ENCODE measurements around the gene EPHB3.

EPHB3 gene

GRCh38 chr3:184581331-184581855, 19.8 kb downstream of the EPHB3 start:
- DNase-seq (ENCODE audit: low read depth) = no peak

DNA sequence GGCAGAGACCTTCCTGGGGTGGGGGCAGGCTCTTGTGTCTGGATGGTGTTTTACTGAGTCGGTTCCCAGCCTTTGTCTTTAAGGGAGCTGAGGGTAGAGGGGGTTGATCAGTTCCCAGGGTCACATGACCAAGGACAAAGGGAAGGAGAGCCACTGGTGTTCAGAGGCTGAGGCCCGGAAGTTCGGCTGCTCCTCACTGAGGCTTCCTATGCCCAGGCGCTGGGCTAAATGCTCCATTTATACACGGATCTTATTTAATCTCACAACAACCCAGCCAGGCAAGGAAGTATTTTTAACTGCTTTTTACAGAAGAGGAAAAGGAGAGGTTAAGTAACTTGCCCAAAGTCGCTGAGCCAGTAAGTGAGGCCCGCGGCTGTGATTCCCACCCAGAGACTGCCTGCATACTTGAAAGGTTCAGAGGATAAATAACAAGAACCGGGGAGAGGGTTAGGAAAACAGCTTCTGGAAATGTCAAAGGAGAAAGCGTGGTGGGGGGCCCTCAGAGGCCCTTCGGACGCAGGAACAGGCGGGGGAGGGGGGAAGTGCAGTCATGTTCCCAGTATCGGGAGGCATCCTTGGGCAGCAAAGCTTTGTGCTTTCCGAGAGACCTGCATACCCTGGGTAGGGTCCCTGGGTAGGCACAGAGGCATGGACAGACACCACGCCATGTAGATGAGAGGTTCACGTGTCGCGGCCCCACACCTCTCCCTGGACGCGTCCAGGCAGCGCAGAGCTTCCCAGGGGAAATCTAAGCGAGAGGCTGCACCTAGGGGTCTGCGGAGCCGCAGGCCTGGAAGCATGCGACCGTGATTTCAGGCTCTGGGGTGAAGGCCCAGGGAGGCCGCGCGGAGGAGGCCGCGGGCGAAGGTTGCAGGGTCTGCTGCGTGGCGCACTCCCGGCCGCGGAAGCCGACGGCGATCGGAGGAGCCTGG, 21.3 kb downstream of the EPHB3 start:
- no peak for DNase-seq (ENCODE audit: low read depth)

- no peak for DNase-seq (ENCODE audit: low read depth)
Measured at GRCh38 chr3:184583578-184584451, 22.2 kb downstream of the EPHB3 start.

GRCh38 chr3:184584464-184584891, 22.9 kb downstream of the EPHB3 start:
- no peak for DNase-seq (ENCODE audit: low read depth)

GRCh38 chr3:184585545-184585944, 24.0 kb downstream of the EPHB3 start:
- no peak for DNase-seq (ENCODE audit: low read depth)

GRCh38 chr3:184586851-184587250, 25.3 kb downstream of the EPHB3 start:
- DNase-seq (ENCODE audit: low read depth) = no peak

- no peak for DNase-seq (ENCODE audit: low read depth)
Measured at GRCh38 chr3:184588776-184589175, 27.2 kb downstream of the EPHB3 start.

DNA sequence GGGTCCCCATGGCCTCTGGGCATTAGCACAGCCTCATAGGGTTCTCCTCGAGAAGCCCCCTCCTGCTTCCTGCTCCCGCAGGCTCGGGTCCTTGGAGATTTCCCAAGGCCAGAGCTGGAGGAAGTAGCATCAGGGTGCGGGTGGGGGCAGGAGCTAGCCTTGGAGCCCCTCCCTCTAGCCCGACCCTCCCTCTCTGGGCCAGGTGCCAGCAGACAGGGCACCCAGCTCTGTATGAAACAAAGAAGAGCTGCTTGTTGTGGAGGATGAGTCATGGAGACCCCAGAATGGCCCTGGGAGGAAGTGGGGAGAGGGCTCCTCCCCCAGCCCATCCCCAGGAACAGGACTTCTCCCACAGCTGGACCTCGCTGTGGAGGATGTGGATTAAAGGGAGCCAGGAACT, 29.2 kb downstream of the EPHB3 start:
- DNase-seq (ENCODE audit: low read depth) = no peak

GRCh38 chr3:184591789-184592188, 30.2 kb downstream of the EPHB3 start:
- no peak for DNase-seq (ENCODE audit: low read depth)

DNA sequence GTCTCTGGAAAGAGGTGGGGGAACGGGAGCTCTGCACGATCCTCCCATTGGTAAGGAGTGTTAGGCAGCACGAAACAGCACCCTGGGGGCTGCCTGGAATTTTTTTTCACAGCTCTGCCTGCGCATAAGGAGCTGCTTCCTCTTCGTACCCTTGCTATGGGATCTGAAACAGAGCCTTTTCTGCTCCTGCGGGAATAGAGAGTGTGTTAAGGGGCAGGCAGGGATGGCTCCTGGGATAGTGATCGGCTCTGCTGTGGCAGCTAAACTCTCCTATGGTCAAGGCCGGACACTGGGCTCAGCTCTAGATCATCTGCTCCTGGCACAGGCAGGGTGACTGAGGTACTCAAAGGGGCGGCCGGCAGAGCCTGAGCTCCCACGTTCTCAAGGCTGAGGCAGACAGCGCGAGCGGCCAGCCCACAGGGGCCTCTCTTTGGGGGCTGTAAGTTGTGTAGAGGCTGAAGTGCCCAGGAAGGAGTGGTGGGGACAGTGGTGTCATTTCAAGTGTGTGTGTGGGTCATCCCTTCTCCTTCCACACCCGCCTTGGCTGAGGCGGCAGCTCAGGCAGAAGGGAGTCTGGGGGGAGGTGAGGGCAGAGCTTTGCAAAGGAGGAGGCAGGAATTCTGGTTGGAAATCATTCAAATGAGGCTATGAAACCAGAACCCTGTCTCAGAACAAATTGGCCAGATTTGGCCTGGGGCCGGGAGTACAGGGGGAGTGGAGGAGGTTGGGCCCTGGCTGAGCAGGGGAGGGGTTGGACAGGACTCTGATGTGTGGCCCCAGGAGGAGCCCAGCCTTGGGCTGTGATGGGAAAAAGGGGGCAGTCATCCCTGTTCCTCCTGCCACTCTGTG, 31.0 kb downstream of the EPHB3 start:
- DNase-seq (ENCODE audit: low read depth) = no peak

- no peak for DNase-seq (ENCODE audit: low read depth)
Measured at GRCh38 chr3:184593220-184593927, 31.8 kb downstream of the EPHB3 start.

DNA sequence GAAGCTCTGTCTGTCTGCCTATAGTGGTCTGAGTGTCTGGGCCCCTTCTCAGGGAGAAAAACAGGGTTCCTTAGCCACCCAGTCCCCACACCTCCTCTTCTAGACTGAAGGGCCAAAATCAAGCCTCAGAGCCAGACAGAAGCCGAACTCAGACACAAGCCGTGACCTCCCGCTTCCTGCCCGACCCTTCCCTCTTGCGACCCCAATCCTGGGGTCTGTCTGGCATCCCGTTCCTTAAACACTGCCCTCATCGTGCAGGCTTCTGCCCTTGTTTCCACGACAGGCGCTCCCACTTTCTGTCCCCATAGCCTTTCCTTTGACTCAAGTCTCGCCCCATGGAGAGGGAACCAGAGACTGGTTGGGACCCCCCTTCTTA, 32.3 kb downstream of the EPHB3 start:
- no peak for DNase-seq (ENCODE audit: low read depth)

- no peak for DNase-seq (ENCODE audit: low read depth)
Measured at GRCh38 chr3:184594371-184595001, 32.9 kb downstream of the EPHB3 start.

- no peak for DNase-seq (ENCODE audit: low read depth)
Measured at GRCh38 chr3:184595726-184596125, 34.1 kb downstream of the EPHB3 start.

DNA sequence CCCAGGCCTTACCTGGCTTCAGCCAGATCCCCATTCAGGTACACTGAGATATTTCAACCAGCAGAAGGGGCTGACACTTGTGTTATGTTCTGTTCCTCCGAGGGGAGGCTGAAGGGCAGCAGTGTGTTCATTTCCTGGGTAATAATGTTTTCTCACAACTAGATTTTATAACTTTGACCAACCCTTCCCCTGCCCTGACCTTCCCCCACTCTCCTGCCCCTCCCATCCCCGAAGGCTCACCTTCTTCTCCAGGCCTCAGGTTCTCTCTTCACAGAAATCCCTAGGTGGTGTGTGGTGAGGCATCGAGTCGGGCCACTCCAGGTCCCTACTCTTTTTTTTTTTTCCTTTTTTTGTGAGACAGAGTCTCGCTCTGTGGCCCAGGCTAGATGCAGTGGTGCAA, 34.6 kb downstream of the EPHB3 start:
- DNase-seq (ENCODE audit: low read depth) = no peak

GRCh38 chr3:184596886-184597575, 35.4 kb downstream of the EPHB3 start:
- DNase-seq (ENCODE audit: low read depth) = no peak

GRCh38 chr3:184597829-184598573, 36.4 kb downstream of the EPHB3 start:
- no peak for DNase-seq (ENCODE audit: low read depth)

- DNase-seq (ENCODE audit: low read depth) = no peak
Measured at GRCh38 chr3:184598574-184598927, 37.0 kb downstream of the EPHB3 start.

- DNase-seq (ENCODE audit: low read depth) = no peak
Measured at GRCh38 chr3:184599143-184599542, 37.6 kb downstream of the EPHB3 start.
